ENCODE data around the gene FUT8. TPM values are rescaled to one million over a fixed set of nuclear protein-coding genes. Genes with fewer than 3 reads are reported as not detected.

Gene FUT8
- total RNA-seq, 4 donors from 2014 or later: 5.5 to 25.4 (median 8.8) TPM

DNA sequence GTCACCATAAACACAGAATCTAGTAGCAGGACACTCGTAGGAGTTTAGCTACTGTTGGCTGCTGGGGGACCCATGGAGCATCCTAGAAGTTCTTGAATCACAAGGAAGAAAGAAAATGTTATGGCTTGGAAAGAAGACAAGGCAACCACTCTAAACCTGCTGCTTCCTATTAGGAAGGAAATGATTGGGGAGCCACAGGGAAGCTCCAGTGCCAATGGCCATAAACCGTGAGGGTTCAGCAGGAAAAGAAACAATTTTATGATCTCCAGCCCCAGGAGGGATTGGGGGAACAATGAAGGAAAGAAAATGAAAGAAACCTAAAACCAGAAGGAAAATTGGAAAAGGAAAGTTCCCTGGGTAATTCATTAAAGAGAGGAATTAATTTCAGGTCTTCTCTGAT is 372.0 kb downstream of the FUT8 start:
- no peak overlapping the region for H3K27ac ChIP-seq
- intact Hi-C loops (cut with DNase I): no loop called here
- no peak overlapping the region for H3K4me3 ChIP-seq
- WGBS, 2 donors: 51 to 66% methylated on average over 2 of the region's 2 CpGs
- DNase-seq: no peak
- peaks cover 0 to 16% (median 0%) of the 10 kb centered on the region in 4 donors for H3K27me3 ChIP-seq
- H3K9me3 ChIP-seq: no peaks in the 10 kb centered on the region
- H3K4me1 ChIP-seq: no peaks in the 10 kb centered on the region
- no peaks in the 10 kb centered on the region for H3K36me3 ChIP-seq
- no peak for TF ChIP-seq POLR2A (IDR thresholded peaks at IDR 0.05)
- TF ChIP-seq, protein P1, sequence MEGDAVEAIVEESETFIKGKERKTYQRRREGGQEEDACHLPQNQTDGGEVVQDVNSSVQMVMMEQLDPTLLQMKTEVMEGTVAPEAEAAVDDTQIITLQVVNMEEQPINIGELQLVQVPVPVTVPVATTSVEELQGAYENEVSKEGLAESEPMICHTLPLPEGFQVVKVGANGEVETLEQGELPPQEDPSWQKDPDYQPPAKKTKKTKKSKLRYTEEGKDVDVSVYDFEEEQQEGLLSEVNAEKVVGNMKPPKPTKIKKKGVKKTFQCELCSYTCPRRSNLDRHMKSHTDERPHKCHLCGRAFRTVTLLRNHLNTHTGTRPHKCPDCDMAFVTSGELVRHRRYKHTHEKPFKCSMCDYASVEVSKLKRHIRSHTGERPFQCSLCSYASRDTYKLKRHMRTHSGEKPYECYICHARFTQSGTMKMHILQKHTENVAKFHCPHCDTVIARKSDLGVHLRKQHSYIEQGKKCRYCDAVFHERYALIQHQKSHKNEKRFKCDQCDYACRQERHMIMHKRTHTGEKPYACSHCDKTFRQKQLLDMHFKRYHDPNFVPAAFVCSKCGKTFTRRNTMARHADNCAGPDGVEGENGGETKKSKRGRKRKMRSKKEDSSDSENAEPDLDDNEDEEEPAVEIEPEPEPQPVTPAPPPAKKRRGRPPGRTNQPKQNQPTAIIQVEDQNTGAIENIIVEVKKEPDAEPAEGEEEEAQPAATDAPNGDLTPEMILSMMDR (IDR thresholded peaks at IDR 0.05): no peak

DNA sequence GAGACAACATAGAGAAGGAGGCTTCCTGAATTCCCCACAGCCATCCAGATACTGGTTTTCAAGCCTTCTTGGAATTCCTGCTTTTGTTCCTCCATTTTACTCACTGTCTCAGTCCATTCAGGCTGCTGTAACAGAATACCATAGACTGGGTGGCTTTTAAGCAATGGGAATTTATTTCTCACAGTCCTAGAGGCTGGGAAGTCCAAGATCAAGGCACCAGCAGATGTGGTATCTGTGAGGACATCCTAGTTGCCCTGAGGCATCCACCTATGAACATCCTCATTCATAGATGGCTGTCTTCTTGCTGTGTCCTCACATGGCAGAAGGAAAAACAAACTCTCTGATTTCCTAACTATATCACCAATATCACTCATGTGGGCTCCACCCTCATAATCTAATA is 374.9 kb downstream of the FUT8 start:
- no peak for TF ChIP-seq POLR2A (IDR thresholded peaks at IDR 0.05)
- TF ChIP-seq, protein P1 (IDR thresholded peaks at IDR 0.05): no peak
- no peaks in the 10 kb centered on the region for H3K36me3 ChIP-seq
- H3K27ac ChIP-seq: no peak overlapping the region
- intact Hi-C loops (cut with DNase I): no loop called here
- no peak overlapping the region for H3K4me3 ChIP-seq
- no peaks in the 10 kb centered on the region for H3K9me3 ChIP-seq
- peaks cover 0 to 21% (median 0%) of the 10 kb centered on the region in 4 donors for H3K27me3 ChIP-seq
- no peaks in the 10 kb centered on the region for H3K4me1 ChIP-seq
- no peak for DNase-seq

GRCh38 chr14:65788876-65789275 is 376.3 kb downstream of the FUT8 start:
- Histone ChIP-seq H3K9me3 (no peaks in the 10 kb centered on the region), H3K4me3 (no peak overlapping the region), H3K4me1 (no peaks in the 10 kb centered on the region), H3K27me3 (peaks cover 0 to 21% (median 0%) of the 10 kb centered on the region in 4 donors), H3K36me3 (no peaks in the 10 kb centered on the region), H3K27ac (no peak overlapping the region)
- TF ChIP-seq, protein P1 (IDR thresholded peaks at IDR 0.05): no peak
- no peak for TF ChIP-seq POLR2A (IDR thresholded peaks at IDR 0.05)
- intact Hi-C loops (cut with DNase I): no loop called here
- DNase-seq: no peak
- WGBS, 2 donors: 78 to 89% methylated on average over 5 of the region's 5 CpGs

GRCh38 chr14:65789363-65789762 is 376.8 kb downstream of the FUT8 start:
- TF ChIP-seq POLR2A (IDR thresholded peaks at IDR 0.05): no peak
- TF ChIP-seq, protein P1 (IDR thresholded peaks at IDR 0.05): no peak
- Histone ChIP-seq H3K9me3 (no peaks in the 10 kb centered on the region), H3K27me3 (peaks cover 0 to 21% (median 0%) of the 10 kb centered on the region in 4 donors), H3K4me1 (no peaks in the 10 kb centered on the region), H3K36me3 (no peaks in the 10 kb centered on the region), H3K4me3 (no peak overlapping the region), H3K27ac (no peak overlapping the region)
- intact Hi-C loops (cut with DNase I): no loop called here
- DNase-seq: no peak
- WGBS, 2 donors: 67 to 71% methylated on average over 9 to 12 of the region's 14 CpGs

- H3K27me3 ChIP-seq: peaks cover 0 to 21% (median 0%) of the 10 kb centered on the region in 4 donors
- 60 to 71% methylated on average over 7 of the region's 7 CpGs for WGBS, 2 donors
Observed at GRCh38 chr14:65790172-65790815, 377.8 kb downstream of the FUT8 start.

More at GRCh38 chr14:65790172-65790815, 377.8 kb downstream of the FUT8 start:
- TF ChIP-seq, protein P1 (IDR thresholded peaks at IDR 0.05): no peak
- TF ChIP-seq POLR2A (IDR thresholded peaks at IDR 0.05): no peak
- H3K27ac ChIP-seq: no peak overlapping the region
- intact Hi-C loops (cut with DNase I): no loop called here
- no peak overlapping the region for H3K4me3 ChIP-seq
- no peaks in the 10 kb centered on the region for H3K4me1 ChIP-seq
- no peaks in the 10 kb centered on the region for H3K9me3 ChIP-seq
- no peaks in the 10 kb centered on the region for H3K36me3 ChIP-seq
- DNase-seq: no peak
